HCT116 (cell line): ENCODE measurements around the gene OTOG. TPM values are rescaled to one million over a fixed set of nuclear protein-coding genes. Genes with fewer than 3 reads are reported as not detected.

Experiments
- ATAC-seq: fragments of 200-7000 bp; cut with Tn5 transposase; 2 replicates; pipeline ENCODE4 v1.9.1; 2020; ENCODE audit warnings: mild to moderate bottlenecking, moderate library complexity
- BruUV-seq: library from RNA; stranded (reverse); fragments of 400-500 nt; replicated peaks from 2 replicates; lab custom pipeline; 2021; lab: Mats Ljungman, UMichigan
- CTCF ChIA-PET: fragments of 300-600 bp; sonication (Branson Sonifier 250); formaldehyde crosslinking; loops from one replicate; lab custom pipeline; 2021; ENCODE audit warnings: antibody characterized with exemption; lab: Charles Lee
- POLR2A ChIA-PET: fragments of 300-600, 350-600 bp; sonication (Branson Sonifier 250); formaldehyde crosslinking; loops from one replicate; lab custom pipeline; 2021; ENCODE audit warnings: antibody characterized with exemption; lab: Charles Lee
- RAD21 ChIA-PET, 2 experiments: fragments of 300-600 bp; sonication (Branson Sonifier 250); formaldehyde crosslinking; loops; one replicate each; lab custom pipeline; 2023; ENCODE audit warnings: low total read pairs in 2 of 2; ENCODE audit not compliant: uncharacterized antibody in 2 of 2, unreplicated experiment in 2 of 2, low non-redundant PET in 1 of 2; lab: Charles Lee
- DNase-seq: peaks from one replicate; pipeline ENCODE4 v3.0.0-alpha.2; 2010; ENCODE audit warnings: low read depth, low spot score
- H2AFZ ChIP-seq: fragments of 200-600 bp; shearing (Covaris generic), sonication (generic); 2 replicates; pipeline ENCODE4 v1.6.1; 2017; ENCODE audit warnings: low read depth, mixed run types, mixed read lengths, antibody characterized with exemption, low read length; ENCODE audit not compliant: poor library complexity, severe bottlenecking
- H3K27ac ChIP-seq: 2 replicates; pipeline ENCODE4 v1.5.1; 2012; ENCODE audit warnings: low read depth, low read length
- H3K27me3 ChIP-seq: fragments of 200-600 bp; sonication (generic); 2 replicates; pipeline ENCODE4 v1.6.1; 2016; ENCODE audit warnings: mixed run types, low read length, mixed read lengths; ENCODE audit not compliant: insufficient read depth
- H3K36me3 ChIP-seq, 2 experiments: fragments of 200-500 bp in 1 of 2; fragments of 200-600 bp in 1 of 2; sonication (Bioruptor generic) in 1 of 2; sonication (generic) in 1 of 2; 2 replicates each; pipeline versions ENCODE4 v1.5.1 to v1.6.1; 2014 to 2016; ENCODE audit warnings: low read length in 2 of 2, inconsistent platforms in 1 of 2, mixed read lengths in 1 of 2, mixed run types in 1 of 2; ENCODE audit not compliant: insufficient read depth in 2 of 2, control insufficient read depth in 1 of 2
- H3K4me1 ChIP-seq, 2 experiments: fragments of 200-600 bp in 1 of 2; sonication (generic) in 1 of 2; 2 replicates each; pipeline versions ENCODE4 v1.5.1 to v1.6.1; 2012 to 2017; ENCODE audit warnings: low read length in 2 of 2, inconsistent platforms in 1 of 2, mild to moderate bottlenecking in 1 of 2, mixed read lengths in 1 of 2, mixed run types in 1 of 2, moderate library complexity in 1 of 2; ENCODE audit not compliant: insufficient read depth in 2 of 2, control insufficient read depth in 1 of 2
- H3K4me2 ChIP-seq: fragments of 200-600 bp; sonication (generic); 2 replicates; pipeline ENCODE4 v1.6.1; 2017; ENCODE audit warnings: mixed run types, low read length, mixed read lengths
- H3K4me3 ChIP-seq, 2 experiments: fragments of 200-600 bp in 1 of 2; sonication (generic) in 1 of 2; replicated peaks in 1 of 2; 2 replicates each; pipeline ENCODE4 v1.5.1; 2011 to 2016; ENCODE audit warnings: low read length in 2 of 2, control low read depth in 1 of 2, low read depth in 1 of 2, mild to moderate bottlenecking in 1 of 2, mixed read lengths in 1 of 2, mixed run types in 1 of 2
- H3K79me2 ChIP-seq: fragments of 200-600 bp; sonication (generic); 2 replicates; pipeline ENCODE4 v1.6.1; 2017; ENCODE audit warnings: mild to moderate bottlenecking, mixed run types, low read length, moderate library complexity, mixed read lengths; ENCODE audit not compliant: insufficient read depth
- H3K9ac ChIP-seq: fragments of 200-600 bp; sonication (generic); 2 replicates; pipeline ENCODE4 v1.6.1; 2016; ENCODE audit warnings: low read length, mixed read lengths
- H3K9me2 ChIP-seq: fragments of 200-600 bp; sonication (generic), shearing (Covaris generic); 2 replicates; pipeline ENCODE4 v1.6.1; 2017; ENCODE audit warnings: mixed run types, mild to moderate bottlenecking, moderate library complexity; ENCODE audit not compliant: insufficient read depth
- H3K9me3 ChIP-seq, 2 experiments: fragments of 200-500 bp in 1 of 2; fragments of 200-600 bp in 1 of 2; sonication (Bioruptor generic) in 1 of 2; sonication (generic) in 1 of 2; 2 replicates each; pipeline ENCODE4 v1.6.1; 2014 to 2017; ENCODE audit warnings: low read length in 2 of 2, mixed read lengths in 2 of 2, inconsistent platforms in 1 of 2, low read depth in 1 of 2, mild to moderate bottlenecking in 1 of 2, mixed run types in 1 of 2, moderate library complexity in 1 of 2; ENCODE audit not compliant: control insufficient read depth in 1 of 2, insufficient read depth in 1 of 2
- H4K20me1 ChIP-seq: fragments of 200-600 bp; sonication (generic), shearing (Covaris generic); 2 replicates; pipeline ENCODE4 v1.6.1; 2017; ENCODE audit warnings: mixed run types, mild to moderate bottlenecking, moderate library complexity; ENCODE audit not compliant: insufficient read depth
- ATF3 ChIP-seq: IDR thresholded peaks from 2 replicates; pipeline ENCODE4 v1.6.1; 2012
- CBX3 ChIP-seq: IDR thresholded peaks from 2 replicates; pipeline ENCODE4 v1.6.1; 2012; ENCODE audit warnings: low read depth
- CEBPB ChIP-seq: IDR thresholded peaks from 2 replicates; pipeline ENCODE4 v1.6.1; 2012; ENCODE audit warnings: low read depth
- CTCF ChIP-seq, 3 experiments: fragments of 200-600 bp in 1 of 3; sonication (generic) in 1 of 3; IDR thresholded peaks in 2 of 3; conservative IDR thresholded peaks in 1 of 3; 2 replicates each; pipeline ENCODE4 v1.5.1; 2012 to 2017; ENCODE audit warnings: low read depth in 2 of 3, low read length in 2 of 3, antibody characterized with exemption in 1 of 3, borderline replicate concordance in 1 of 3, control low read depth in 1 of 3, mild to moderate bottlenecking in 1 of 3, mixed read lengths in 1 of 3, mixed run types in 1 of 3, moderate library complexity in 1 of 3; ENCODE audit not compliant: insufficient read depth in 1 of 3
- EZH2 ChIP-seq: fragments of 200-600 bp; sonication (generic); IDR thresholded peaks from 2 replicates; pipeline ENCODE4 v1.6.1; 2017; ENCODE audit warnings: antibody characterized with exemption, mixed run types
- EZH2phosphoT487 ChIP-seq: fragments of 200-600 bp; IDR thresholded peaks from 2 replicates; pipeline ENCODE4 v1.6.1; 2018; ENCODE audit warnings: antibody characterized with exemption, borderline replicate concordance
- FOSL1 ChIP-seq: IDR thresholded peaks from 2 replicates; pipeline ENCODE4 v1.6.1; 2012; ENCODE audit warnings: low read depth
- MAX ChIP-seq: IDR thresholded peaks from 2 replicates; pipeline ENCODE4 v1.6.1; 2012
- POLR2AphosphoS5 ChIP-seq: IDR thresholded peaks from 2 replicates; pipeline ENCODE4 v1.6.1; 2011; ENCODE audit warnings: mild to moderate bottlenecking, low read depth, low read length, moderate library complexity
- SIN3A ChIP-seq: IDR thresholded peaks from 2 replicates; pipeline ENCODE4 v1.6.1; 2012; ENCODE audit warnings: low read depth
- SP1 ChIP-seq: IDR thresholded peaks from 2 replicates; pipeline ENCODE4 v1.6.1; 2012; ENCODE audit warnings: low read depth
- SRF ChIP-seq: IDR thresholded peaks from 2 replicates; pipeline ENCODE4 v1.6.1; 2012; ENCODE audit warnings: low read depth
- TCF7L2 ChIP-seq: IDR thresholded peaks from 2 replicates; pipeline ENCODE4 v1.7.0; 2011; ENCODE audit warnings: borderline replicate concordance, inconsistent platforms; ENCODE audit not compliant: insufficient read depth, insufficient read length; ENCODE audit errors: extremely low read depth
- YY1 ChIP-seq: IDR thresholded peaks from 2 replicates; pipeline ENCODE4 v1.6.1; 2011; ENCODE audit warnings: low read length, low read depth, moderate library complexity, mild to moderate bottlenecking; ENCODE audit not compliant: insufficient replicate concordance; ENCODE audit errors: extremely low read depth
- ZFX ChIP-seq: fragments of 450-650 bp; IDR thresholded peaks from 2 replicates; pipeline ENCODE4 v1.6.1; 2017
- ZNF274 ChIP-seq: fragments of 200-500 bp; sonication (Bioruptor generic); IDR thresholded peaks from 2 replicates; pipeline ENCODE4 v1.6.1; 2014; ENCODE audit warnings: mild to moderate bottlenecking, low read depth, low read length, inconsistent platforms
- intact Hi-C: fragments of 100-400 bp; cut with micrococcal nuclease; formaldehyde crosslinking; loops from 2 replicates; pipeline ENCODE4 v1.10.0; 2022
- total RNA-seq: library from RNA; stranded (reverse); gene quantifications from one replicate; pipeline ENCODE4 v1.2.1, GENCODE V29; 2021; ENCODE audit not compliant: unreplicated experiment

OTOG gene
- total RNA-seq, 1 experiment from 2014 or later: 0.07 TPM

- H3K4me3 ChIP-seq: no peak overlapping the region
- DNase-seq (no peak), ATAC-seq (peak; percentile 46)
- no peaks in the 10 kb centered on the region for H3K9me3 ChIP-seq
- H3K4me1 ChIP-seq: peaks cover 0 to 10% of the 10 kb centered on the region in 2 experiments; a peak in 1 of 4 replicates
- ChIA-PET POLR2A (no interaction called here), CTCF (no interaction called here), RAD21 (no interaction called here)
- H3K79me2 ChIP-seq: no peaks in the 10 kb centered on the region
- H3K4me2 ChIP-seq: no peak overlapping the region
- TF ChIP-seq ZFX (no peak), ATF3 (no peak), SIN3A (no peak), SRF (no peak), SP1 (no peak), FOSL1 (no peak), CBX3 (no peak), ZNF274 (no peak), MAX (no peak; the same call in 1 of the 2 replicates), EZH2phosphoT487 (no peak)
- no peaks in the 10 kb centered on the region for H4K20me1 ChIP-seq
- H2AFZ ChIP-seq: no peak overlapping the region
- H3K27ac ChIP-seq: no peak overlapping the region
- intact Hi-C loops: no loop called here
- no peaks in the 10 kb centered on the region for H3K9me2 ChIP-seq
- H3K36me3 ChIP-seq: no peaks in the 10 kb centered on the region
- BruUV-seq: no TSS peak
- no peak overlapping the region for H3K9ac ChIP-seq
- H3K27me3 ChIP-seq: no peaks in the 10 kb centered on the region
Observed at GRCh38 chr11:17498475-17498874, 48.6 kb upstream of the OTOG start.

GRCh38 chr11:17500673-17501072 is 46.4 kb upstream of the OTOG start:
- Histone ChIP-seq H3K27me3 (no peaks in the 10 kb centered on the region), H3K9me2 (no peaks in the 10 kb centered on the region), H3K9me3 (no peaks in the 10 kb centered on the region), H2AFZ (no peak overlapping the region), H3K27ac (no peak overlapping the region), H3K79me2 (no peaks in the 10 kb centered on the region), H3K4me1 (peaks cover 0 to 10% of the 10 kb centered on the region in 2 experiments; a peak in 1 of 4 replicates), H3K4me3 (no peak overlapping the region), H3K4me2 (no peak overlapping the region), H3K9ac (no peak overlapping the region), H4K20me1 (no peaks in the 10 kb centered on the region), H3K36me3 (no peaks in the 10 kb centered on the region)
- intact Hi-C loops: loop anchor here (10.0 kb wide), 1 partner anchor 556 kb away; no protein-coding TSS in a partner anchor
- DNase-seq (no peak), ATAC-seq (no peak)
- no peak for TF ChIP-seq CEBPB
- TF ChIP-seq ATF3: no peak
- no peak for TF ChIP-seq POLR2AphosphoS5
- no peak for TF ChIP-seq TCF7L2
- TF ChIP-seq EZH2phosphoT487: no peak
- no peak for TF ChIP-seq CTCF (IDR thresholded peaks at IDR 0.05 in 2 of 3, conservative IDR thresholded peaks at IDR 0.05 in 1 of 3; ENCODE audit: borderline replicate concordance in 1 of 3, insufficient read depth in 1 of 3, low read depth in 2 of 3, low read length in 2 of 3)
- no peak for TF ChIP-seq YY1
- no peak for TF ChIP-seq SIN3A
- TF ChIP-seq ZNF274: no peak
- no peak for TF ChIP-seq CBX3
- no peak for TF ChIP-seq EZH2
- ChIA-PET CTCF (no interaction called here), POLR2A (no interaction called here), RAD21 (no interaction called here)
- no TSS peak for BruUV-seq
